Glomerular visceral epithelial cell (primary cell): ENCODE data around the gene ZFAND3.
"Not testable (repeated sequence)": the region's sequence is repeated elsewhere in the genome, so short reads cannot be mapped to it uniquely, and the experiment has no call there.

Experiments used
- DNase-seq: peaks from one replicate; pipeline ENCODE4 v3.0.0-alpha.2; 2016; ENCODE audit errors: extremely low spot score

ZFAND3 gene

GRCh38 chr6:37972994-37973757 is 153.6 kb downstream of the ZFAND3 start:
- DNase-seq, result no peak

- no peak for DNase-seq
These were observed 154.9 kb downstream of the ZFAND3 start for GRCh38 chr6:37974381-37974780.

GRCh38 chr6:37974943-37975342 is 155.4 kb downstream of the ZFAND3 start:
- no peak for DNase-seq

GRCh38 chr6:37977715-37978114 is 158.2 kb downstream of the ZFAND3 start:
- DNase-seq, result no peak

- DNase-seq, result no peak
These were observed 160.1 kb downstream of the ZFAND3 start for GRCh38 chr6:37979392-37980221.

- DNase-seq, result no peak
These were observed 160.7 kb downstream of the ZFAND3 start for GRCh38 chr6:37980222-37980595.

- no peak for DNase-seq
These were observed 162.1 kb downstream of the ZFAND3 start for GRCh38 chr6:37981626-37982025.

GRCh38 chr6:37982317-37982716 is 162.8 kb downstream of the ZFAND3 start:
- DNase-seq, result no peak

- no peak for DNase-seq
These were observed 164.4 kb downstream of the ZFAND3 start for GRCh38 chr6:37983720-37984501.

GRCh38 chr6:37984578-37984977 is 165.1 kb downstream of the ZFAND3 start:
- no peak for DNase-seq

- no peak for DNase-seq
These were observed 165.8 kb downstream of the ZFAND3 start for GRCh38 chr6:37985355-37985754.

- DNase-seq, result peak; percentile 8
These were observed 167.5 kb downstream of the ZFAND3 start for GRCh38 chr6:37987018-37987417.

- DNase-seq, result no peak
These were observed 168.0 kb downstream of the ZFAND3 start for GRCh38 chr6:37987559-37987958.

- no peak for DNase-seq
These were observed 168.6 kb downstream of the ZFAND3 start for GRCh38 chr6:37988127-37988526.

GRCh38 chr6:37988696-37989095 is 169.2 kb downstream of the ZFAND3 start:
- peak; percentile 25 for DNase-seq

- DNase-seq, result peak; percentile 82
These were observed 171.4 kb downstream of the ZFAND3 start for GRCh38 chr6:37990762-37991525.

- DNase-seq, result no peak
These were observed 173.2 kb downstream of the ZFAND3 start for GRCh38 chr6:37992749-37993148.

- DNase-seq, result not testable (repeated sequence)
These were observed 173.7 kb downstream of the ZFAND3 start for GRCh38 chr6:37993194-37993593.

- DNase-seq, result no peak
These were observed 174.1 kb downstream of the ZFAND3 start for GRCh38 chr6:37993596-37993995.

GRCh38 chr6:37994223-37994622 is 174.7 kb downstream of the ZFAND3 start:
- DNase-seq, result no peak

- no peak for DNase-seq
These were observed 178.8 kb downstream of the ZFAND3 start for GRCh38 chr6:37998366-37998765.

GRCh38 chr6:38001386-38001785 is 181.9 kb downstream of the ZFAND3 start:
- no peak for DNase-seq
